HG03457 (cell line): ENCODE data around the gene ACSL3.
"Not testable (repeated sequence)": the region's sequence is repeated elsewhere in the genome, so short reads cannot be mapped to it uniquely, and the experiment has no call there.

Experiments
- ATAC-seq: cut with Tn5 transposase; IDR thresholded peaks from one replicate; pipeline ENCODE4 v1.9.1; 2021; ENCODE audit warnings: moderate number of reproducible peaks; ENCODE audit not compliant: unreplicated experiment

The ACSL3 gene

GRCh38 chr2:222851956-222852617 is 8.7 kb upstream of the ACSL3 start:
- ATAC-seq, result no peak

GRCh38 chr2:222854773-222855700 is 5.8 kb upstream of the ACSL3 start:
- ATAC-seq, result no peak

- no peak for ATAC-seq
Observed at GRCh38 chr2:222859786-222860612, 837 bp upstream of the ACSL3 start.

- peak; percentile 26 for ATAC-seq
Observed at GRCh38 chr2:222861411-222862105, 722 bp downstream of the ACSL3 start.

GRCh38 chr2:222862106-222862908 is 1.5 kb downstream of the ACSL3 start:
- ATAC-seq, result no peak

GRCh38 chr2:222862909-222863544 is 2.2 kb downstream of the ACSL3 start:
- ATAC-seq, result no peak

GRCh38 chr2:222864296-222864695 is 3.5 kb downstream of the ACSL3 start:
- ATAC-seq, result no peak

- no peak for ATAC-seq
Observed at GRCh38 chr2:222865301-222865700, 4.5 kb downstream of the ACSL3 start.

GRCh38 chr2:222866358-222866960 is 5.6 kb downstream of the ACSL3 start:
- ATAC-seq, result no peak

- not testable (repeated sequence) for ATAC-seq
Observed at GRCh38 chr2:222868560-222869251, 7.9 kb downstream of the ACSL3 start.

GRCh38 chr2:222869252-222869560 is 8.4 kb downstream of the ACSL3 start:
- no peak for ATAC-seq

- ATAC-seq, result no peak
Observed at GRCh38 chr2:222871291-222871690, 10.5 kb downstream of the ACSL3 start.

GRCh38 chr2:222872551-222872950 is 11.7 kb downstream of the ACSL3 start:
- no peak for ATAC-seq

- no peak for ATAC-seq
Observed at GRCh38 chr2:222875482-222875881, 14.6 kb downstream of the ACSL3 start.

- ATAC-seq, result no peak
Observed at GRCh38 chr2:222876947-222877346, 16.1 kb downstream of the ACSL3 start.

GRCh38 chr2:222877556-222878300 is 16.9 kb downstream of the ACSL3 start:
- ATAC-seq, result no peak

GRCh38 chr2:222878301-222878876 is 17.6 kb downstream of the ACSL3 start:
- ATAC-seq, result no peak
